Measurements from ENCODE around the gene TNS4.

TNS4 gene

DNA sequence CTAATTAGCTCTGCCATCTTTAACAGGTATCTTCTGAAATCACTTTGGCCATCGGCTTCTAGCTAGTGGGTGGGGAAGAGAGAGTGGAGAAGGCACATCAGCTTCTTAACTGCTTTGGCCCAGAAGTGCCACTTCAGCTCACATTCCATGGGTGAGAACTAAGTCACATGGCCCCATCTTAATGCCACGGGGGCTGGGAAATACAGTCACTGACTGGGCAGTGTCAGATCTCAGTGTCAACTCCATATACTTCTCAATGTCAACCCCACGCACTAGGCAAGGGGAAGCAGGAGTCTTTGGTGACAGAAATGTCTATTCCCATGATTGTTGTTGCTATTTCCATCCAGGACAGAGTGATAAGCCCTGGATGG, 34.5 kb upstream of the TNS4 start:
- DNase-seq = no peak

DNA sequence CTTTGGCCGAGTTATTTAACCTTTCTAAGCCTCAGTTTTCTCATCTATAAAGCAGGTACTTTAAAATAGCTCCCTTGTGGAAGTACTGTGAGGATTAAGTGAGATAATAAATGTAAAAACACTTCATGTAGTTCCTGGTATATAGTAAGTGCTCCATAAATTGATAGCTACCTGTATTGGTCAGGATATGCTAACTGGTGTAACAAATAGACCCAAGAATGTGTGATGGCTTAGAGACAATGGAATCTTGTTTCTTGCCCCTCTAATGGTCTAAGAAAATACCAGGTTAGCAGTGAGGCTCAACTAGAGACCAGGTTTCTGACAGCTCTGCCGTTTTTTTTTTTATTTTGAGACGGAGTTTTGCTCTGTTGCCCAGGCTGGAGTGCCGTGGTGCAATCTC, 34.0 kb upstream of the TNS4 start:
- DNase-seq = no peak

DNA sequence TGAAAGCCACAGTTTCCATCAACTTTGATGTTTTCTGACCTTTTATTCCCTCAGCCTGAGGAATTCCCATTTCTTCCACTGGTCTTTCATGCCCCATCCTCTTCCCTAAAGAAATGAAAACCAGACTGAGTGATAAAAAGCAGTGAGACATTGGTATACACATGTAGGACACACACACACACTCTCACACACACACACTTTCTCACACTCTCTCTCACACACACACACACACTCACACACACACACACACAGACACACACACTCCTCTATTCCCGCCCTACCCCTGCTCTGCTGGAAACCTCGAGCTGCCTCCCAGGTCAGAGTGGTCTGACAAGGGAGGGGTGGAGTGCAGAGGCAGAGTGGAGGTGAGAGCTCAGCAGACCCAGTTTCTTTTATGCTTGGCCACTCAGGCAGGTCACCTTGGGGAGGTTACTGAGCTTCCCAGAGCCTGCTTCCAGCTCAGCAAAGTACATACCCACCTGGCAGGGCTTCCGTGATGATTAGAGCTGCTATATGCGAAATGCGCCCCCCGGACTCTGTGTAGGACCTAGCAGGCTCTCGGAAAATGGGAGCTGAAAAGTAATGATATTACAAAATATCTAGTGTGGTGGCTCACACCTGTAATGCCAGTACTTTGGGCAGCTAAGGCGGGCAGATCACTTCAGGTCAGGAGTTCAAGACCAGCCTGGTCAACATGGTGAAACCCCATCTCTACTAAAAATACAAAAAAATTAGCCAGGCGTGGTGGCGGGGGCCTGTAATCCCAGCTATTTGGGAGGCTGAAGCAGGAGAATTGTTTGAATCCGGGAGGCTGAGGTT, 33.2 kb upstream of the TNS4 start:
- DNase-seq = no peak

DNA sequence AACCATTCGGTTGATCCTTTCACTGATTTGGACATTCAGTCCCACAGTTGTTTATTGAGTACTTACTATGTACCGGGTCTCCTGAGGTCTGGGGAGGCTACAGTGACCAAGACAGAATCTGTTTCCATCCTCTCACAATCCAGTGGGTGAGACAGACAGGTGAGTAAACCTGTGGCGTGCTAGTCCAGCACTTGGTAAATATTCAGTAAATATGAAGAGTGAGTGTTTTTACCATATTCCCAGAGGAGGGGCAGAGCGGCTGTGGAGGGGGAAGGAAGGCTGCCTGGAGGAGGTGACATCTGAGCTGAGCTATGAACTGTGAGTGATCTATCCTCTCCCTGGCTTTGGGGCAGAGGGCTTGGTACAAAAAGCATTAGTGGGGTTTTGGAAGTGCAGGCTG, 32.5 kb upstream of the TNS4 start:
- no peak for DNase-seq

DNA sequence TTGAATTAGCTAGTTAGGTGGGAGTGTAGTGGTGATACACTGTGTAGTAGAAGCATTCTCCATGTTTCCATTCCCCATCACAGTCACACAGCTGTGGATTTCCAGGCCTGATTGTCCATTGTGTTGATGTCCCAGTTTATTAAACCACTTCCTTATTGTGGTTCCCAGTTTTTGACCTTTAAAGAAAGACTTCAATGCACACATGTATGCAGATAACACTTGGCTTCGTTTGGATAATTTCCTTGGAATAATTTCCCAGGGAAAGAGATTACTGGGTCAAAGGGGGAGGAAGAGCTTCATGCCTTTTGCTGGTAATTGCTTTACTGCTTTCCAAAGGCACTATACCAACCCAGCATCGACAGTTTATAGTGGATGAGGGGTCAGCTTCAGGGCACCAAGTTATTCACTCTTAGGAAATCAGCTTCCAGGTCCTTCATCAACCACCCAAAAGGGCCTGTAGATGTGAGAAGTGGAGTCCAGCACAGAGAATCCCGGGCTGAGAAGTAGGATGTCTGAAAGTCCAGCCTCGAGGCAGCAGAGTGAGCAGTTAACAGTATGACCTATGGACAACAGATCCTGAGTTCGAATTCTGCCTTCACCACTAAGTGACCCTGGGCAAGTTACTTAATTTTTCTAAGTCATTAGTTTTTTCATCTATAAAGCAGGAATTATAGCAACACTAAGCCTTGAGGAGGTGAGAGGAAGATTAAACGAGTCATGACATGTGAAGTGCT, 31.3 kb upstream of the TNS4 start:
- no peak for DNase-seq

DNA sequence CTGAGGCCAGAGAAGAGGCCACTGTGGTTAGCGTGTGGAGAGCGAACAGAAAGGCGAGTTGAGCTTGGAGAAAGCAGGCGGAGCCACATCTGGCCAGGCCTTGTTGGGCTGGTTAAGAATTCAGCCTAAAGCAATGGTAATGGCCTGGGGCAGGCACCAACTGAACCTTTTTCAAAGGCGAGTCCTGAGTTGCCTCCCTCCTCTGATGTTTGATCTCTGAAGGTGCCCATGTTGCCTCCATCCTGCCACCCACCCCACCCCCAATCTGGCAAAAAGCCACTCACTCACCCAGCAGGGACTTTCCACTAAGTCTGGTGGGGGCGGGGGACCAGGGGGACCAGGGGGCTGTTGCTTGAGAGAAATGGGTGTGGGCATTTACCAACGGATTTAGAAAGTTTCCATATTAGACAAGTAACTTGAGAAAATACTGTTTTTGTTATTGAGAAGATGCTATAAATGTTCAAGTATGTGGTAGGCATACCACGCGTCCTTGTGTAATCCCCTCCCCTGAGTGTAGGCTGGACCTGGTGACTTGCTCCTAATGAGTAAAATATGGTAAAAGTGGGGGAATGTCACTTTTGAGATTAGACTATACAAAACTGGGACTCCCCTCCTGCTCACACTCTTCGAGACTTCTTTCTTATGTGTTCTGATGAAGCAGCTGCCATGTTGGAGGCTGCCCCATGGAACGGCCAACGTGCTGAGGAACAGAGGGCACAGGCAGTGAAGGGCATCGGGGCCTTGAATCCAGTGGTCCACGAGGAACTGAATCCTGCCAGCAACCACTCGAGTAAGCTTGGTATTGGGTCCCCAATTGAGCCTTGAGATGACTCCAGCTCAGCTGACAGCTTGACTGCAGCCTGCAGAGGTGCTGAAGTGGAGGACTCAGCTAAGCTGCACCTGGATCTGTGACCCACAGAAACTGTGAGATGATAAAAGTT, 29.9 kb upstream of the TNS4 start:
- DNase-seq = no peak

DNA sequence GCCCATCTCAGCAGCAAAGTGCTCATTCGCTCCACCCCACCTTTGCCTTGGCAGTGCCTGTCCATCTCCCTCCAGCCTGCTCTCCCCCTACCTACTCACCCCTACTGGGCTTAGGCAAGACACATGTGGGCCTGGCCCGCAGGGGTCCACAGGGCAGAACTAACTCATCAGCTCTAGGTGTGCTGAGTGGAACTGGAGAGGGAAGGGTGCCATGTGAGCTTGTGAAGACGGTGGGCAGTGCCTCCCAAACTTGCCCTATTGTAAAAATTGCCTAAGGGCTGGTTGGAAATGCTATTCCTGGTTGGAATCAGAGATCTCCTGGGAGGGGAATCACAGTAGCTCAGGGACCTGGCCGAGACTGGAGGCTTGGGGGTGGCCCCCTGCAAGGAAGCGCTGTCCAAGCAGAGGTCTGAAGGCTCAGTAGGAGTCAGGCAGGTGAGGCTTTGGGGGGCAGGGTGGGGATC, 29.1 kb upstream of the TNS4 start:
- no peak for DNase-seq

DNA sequence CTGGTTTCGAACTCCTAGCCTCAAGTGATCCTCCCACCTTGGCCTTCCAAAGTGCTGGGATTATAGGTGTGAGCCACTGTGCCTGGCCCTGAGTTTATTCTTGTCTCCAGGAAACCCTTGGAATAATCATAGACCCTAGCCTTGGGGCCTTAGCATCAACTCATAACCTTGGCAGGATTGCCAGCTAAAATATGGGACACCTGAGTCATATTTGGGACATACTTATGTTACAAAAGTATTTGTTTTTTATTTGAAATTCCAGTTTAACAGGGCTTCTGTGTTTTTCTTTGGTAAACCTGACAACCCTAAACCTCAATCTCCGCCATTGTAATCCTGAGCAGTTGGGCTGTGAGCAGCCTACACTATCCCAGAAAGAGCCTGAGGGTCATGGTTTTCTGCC, 28.6 kb upstream of the TNS4 start:
- DNase-seq = no peak

DNA sequence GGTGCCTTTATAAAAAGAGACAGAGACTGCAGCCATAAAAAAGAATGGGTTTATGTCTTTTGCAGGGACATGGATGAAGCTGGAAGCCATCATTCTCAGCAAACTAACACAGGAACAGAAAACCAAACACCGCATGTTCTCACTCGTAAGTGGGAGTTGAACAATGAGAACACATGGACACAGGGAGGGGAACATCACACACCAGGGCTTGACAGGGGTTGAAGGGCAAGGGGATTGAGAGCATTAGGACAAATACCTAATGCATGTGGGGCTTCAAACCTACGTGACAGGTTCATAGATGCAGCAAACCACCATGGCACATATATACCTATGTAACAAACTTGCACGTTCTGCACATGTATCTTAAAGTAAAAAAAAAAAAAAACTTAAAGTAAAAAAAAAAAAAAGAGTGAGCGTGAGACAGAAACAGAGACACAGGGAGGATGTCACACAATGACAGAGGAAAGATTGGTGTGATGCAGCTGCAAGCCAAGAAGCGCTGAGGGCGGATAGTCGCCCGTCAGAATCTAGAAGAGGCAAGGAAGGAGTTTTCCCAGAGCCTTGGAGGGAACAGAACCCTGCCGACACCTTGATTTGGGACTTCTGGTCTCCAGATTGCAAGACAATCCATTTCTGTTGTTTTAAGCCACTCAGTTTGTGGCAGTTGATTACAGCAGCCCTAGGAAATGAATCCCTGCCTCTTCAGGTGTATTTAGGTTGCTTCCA, 27.4 kb upstream of the TNS4 start:
- no peak for DNase-seq

DNA sequence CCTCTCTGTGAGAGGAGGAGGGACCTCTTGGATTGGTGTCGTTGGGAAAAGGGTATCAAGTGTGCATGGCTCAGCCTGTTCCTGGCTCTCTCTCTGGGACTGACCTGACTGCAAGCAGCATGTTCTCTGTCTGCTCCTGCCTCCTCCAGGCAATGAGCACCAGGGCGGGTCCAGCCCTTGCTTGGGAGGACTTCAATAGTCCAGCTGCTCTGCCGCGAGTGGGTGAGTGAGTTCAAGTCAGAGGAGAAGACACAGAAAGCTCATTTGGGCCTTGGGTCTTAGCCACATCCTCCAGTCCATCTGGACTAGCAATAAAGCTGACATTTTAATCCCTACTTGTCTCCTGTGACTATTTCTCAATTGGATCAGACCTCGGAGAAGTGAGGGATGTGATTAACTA, 25.2 kb upstream of the TNS4 start:
- DNase-seq = no peak

DNA sequence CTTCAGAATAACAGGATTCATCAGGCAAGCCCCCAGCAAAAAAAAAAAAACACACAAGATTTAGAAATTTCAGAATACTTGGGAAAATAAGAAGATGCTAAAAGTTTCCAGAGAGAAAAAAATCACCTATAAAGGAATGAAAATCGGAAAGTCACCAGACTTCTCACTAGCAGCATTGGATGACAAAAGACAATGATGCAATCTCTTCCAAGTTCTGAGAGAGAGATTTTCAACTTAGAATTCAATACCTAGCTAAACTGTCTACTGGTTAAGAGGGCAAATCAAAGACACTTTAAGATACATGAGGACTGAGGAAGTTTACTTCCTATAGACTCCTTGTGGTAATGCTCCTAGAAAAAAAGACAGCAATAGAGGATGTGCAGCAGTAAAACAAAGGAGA, 23.9 kb upstream of the TNS4 start:
- no peak for DNase-seq

DNA sequence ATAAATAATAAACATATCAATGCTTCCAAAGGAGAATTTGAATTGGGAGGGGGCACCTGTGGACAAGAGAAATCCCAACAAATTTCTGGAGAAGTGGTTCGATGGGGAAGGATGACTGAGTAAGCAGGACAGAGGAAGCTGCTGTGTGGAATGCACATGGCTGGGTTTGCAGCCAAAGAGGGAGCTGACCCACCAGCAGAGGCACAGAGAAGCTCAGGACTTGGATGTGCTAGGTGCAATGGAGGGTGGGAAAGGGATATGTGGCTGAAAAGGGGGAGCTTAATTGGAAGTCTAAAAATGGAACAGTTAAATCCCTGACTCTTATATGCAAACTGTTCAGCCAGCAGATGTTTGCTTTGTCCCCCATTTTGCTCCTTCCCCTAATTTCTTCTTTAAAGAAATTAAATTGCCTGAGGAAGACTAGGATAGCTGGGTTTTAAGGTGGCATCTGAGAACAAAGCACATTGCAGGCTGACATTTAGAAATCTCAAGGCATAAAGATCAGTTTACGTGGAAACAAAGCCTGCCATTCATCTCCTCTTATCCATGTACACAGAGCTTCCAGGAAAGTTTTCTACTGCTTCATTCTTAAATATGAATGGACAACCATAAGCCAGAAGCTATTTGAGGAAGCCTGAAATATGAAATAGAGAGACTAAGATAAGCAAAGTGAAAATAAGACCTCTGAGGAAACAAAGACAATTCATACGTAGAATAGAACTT, 23.0 kb upstream of the TNS4 start:
- DNase-seq = no peak

DNA sequence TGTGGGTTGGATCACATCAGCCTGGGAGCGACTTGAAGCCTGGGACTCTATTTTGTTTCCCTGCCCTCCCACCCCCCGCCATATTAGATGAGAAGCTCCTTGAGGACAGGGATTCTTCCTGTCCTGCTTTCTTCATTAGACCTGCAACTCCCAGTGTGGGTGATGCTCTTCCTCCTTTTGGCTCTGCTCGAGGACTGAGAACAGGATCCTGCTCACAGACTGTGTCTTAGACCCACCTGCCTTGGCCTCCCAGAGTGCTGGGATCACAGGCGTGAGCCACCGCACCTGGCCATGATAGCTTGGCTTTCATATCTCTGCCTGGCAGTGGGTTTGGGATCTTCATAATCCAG, 21.5 kb upstream of the TNS4 start:
- no peak for DNase-seq

DNA sequence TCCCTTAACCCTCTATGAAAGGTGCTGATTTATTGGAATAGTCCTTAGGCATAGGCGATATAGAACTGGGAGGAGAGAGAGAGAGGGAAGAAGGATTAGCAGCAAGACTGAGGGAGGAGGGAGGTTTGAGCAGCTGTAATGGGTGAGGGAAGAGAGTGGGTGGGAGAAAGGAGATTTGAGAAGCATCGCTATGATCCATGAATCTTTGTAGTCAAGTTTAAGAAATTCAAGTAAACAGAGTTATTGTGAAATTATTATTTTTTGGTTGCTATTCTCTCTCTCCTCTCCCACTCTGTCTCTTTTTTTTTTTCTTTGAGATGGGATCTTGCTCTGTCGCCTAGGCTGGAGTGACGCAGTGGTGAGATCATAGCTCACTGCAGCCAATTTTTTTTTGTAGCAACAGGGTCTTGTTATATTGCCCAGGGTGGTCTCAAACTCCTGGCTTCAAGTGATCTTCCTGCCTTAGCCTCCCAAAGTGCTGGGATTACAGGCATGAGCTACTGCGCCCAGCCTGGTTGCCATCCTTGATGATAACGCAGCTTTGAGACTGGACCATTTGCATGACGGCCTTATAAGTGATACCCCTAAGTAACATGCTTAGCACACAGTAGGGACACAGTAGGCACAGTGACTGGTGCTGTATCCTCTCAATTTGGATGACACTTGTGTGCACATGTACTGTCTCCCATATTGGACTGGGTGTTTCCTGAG, 21.0 kb upstream of the TNS4 start:
- DNase-seq = no peak

DNA sequence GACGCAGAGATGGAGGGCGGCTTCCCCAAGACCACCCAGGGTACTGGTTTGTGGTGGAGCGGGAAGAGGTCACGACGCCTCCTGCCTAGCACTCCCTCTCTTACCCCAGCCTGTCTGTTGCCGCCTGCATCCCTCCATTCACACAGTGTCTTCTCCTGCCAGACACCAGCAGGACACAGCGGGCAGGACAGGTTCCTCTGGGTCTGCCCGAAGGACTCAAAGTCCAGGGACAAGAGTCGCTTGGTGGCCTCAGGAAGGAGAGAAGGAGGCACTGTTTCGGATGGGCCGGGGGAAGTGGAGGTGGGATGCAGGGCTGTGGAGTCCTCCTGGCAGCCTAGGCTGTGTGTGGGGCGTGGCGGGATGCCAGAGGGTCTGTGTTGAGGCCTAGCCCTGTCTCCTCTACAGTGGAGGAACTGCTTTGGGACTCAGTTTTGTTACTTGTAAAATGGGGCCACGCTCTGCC, 19.6 kb upstream of the TNS4 start:
- DNase-seq = no peak

DNA sequence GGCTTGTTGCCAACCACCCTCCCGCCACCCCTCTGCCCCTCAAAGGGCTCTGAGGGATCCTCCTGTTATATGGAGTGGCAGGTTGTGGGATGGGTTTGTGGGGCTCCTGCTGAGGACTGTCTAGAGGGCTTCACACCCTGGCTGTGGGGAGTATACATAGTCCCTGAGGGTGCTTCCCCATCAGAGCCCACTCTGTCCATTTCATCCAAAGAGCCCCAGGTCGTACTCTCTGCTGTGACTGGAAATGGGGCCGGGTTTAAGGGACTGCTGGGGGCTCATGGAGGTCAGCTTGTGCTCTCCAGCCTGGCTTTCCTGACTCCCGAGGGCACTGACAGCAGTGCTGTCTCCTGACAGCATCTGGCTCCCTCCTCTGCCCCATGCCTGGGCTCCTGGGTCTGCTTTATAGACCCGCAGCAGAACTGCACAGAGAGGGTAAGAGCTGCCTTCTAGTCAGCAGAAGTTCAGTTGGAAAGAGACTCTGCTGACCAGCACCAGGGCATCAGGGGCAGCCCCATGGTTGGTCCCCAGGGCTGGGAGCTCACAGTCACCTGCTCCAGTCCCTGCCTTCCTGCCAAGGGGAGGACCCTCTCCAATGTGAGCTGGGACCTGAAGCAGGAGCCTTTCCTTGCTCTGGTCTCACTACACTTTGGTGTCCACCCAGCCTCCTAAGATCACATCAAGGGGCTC, 17.8 kb upstream of the TNS4 start:
- no peak for DNase-seq

DNA sequence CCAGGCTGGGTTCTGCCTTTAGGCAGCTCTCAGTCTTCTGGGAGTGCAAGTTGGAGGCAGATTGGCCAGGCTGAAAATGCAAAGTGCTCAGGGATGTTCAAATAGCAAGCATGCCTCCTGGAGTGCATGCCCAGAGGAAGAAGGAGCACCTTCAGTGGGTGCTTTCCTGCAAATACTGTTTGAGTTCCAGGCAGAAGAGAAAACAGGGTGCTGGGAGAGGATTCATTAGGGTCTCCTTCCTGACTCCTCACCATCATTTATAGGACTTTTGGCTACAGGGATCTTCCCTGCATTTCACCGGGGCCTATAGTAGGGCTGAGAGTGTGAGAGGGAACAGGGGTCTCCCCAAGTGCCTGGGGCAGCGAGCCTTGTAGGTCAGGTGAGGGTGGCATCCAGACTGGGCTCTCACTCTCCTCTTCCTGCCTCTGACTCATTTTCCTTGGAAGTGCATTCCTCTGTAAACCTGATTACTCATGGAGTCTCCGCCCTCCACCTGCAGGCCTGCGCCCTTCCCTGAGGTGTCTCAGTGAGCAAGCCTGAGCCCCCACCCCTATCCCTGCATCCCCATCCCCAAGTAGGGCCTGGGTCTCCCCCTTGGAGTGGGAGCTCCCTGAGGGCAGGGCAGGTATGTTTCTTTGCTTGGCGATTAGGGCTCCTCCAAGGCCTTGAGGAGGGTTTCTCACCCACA, 17.1 kb upstream of the TNS4 start:
- no peak for DNase-seq

DNA sequence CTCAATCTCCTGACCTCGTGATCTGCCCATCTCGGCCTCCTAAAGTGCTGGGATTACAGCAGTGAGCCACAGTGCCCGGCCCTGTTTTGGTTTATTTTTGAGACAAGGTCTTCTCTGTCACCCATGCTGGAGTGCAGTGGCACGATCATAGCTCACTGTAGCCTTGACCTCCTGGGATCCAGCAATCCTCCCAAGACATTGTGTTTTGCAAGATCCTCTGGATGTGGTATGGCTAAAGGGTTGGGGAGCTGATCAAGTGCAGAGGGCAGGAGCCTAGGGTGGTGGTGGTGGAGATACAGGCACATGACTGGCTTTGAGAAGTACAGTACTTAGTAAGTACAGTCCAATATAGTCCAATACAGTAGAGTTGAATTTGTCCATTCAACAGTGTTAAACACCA, 16.6 kb upstream of the TNS4 start:
- DNase-seq = no peak

DNA sequence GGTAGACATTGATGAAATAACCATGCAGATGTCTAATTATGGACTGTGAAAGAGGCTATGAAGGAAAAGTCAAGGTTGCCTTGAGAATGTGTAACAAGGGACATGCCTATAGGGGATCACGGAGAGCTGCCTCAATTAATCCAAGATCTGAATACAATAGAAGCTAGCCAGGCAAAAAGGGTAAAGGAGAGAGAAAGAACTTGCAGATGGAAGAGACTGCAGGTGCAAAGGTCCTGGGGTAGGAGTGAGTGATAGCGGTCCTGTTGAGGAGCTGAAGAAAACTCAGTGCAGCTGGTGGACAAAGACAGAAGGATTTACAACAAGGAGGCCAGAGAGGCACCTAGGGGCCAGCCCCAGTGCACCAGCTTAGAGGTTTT, 15.9 kb upstream of the TNS4 start:
- no peak for DNase-seq

All from NCI-H1694 treated with DMSO at 0.1 percent for 48 hours (cell line).